K562 (cell line): Measurements from ENCODE around the gene MAN1B1. TPM values are rescaled to one million over a fixed set of nuclear protein-coding genes. Genes with fewer than 3 reads are reported as not detected.

ENCODE experiments used
- ATAC-seq: fragments of 200-7000 bp; cut with Tn5 transposase; 3 replicates; pipeline ENCODE4 v1.9.1; 2020; ENCODE audit warnings: moderate library complexity
- BruUV-seq: library from RNA; stranded (reverse); fragments of 400-500 nt; replicated peaks from 2 replicates; lab custom pipeline; 2021; lab: Mats Ljungman, UMichigan
- CTCF ChIA-PET: fragments of 300-600 bp; formaldehyde crosslinking; extraction: SDS; loops from one replicate; lab custom pipeline; 2021; ENCODE audit warnings: low intra/inter-chr PET ratio; lab: Yijun Ruan, JAX
- POLR2A ChIA-PET: fragments of 300-600, 350-650 bp; sonication (Branson Sonifier 250); formaldehyde crosslinking; extraction: SDS; loops from one replicate; lab custom pipeline; 2021; ENCODE audit warnings: antibody characterized with exemption, inconsistent platforms; lab: Yijun Ruan, JAX
- DNase-seq, 4 experiments: peaks; one replicate each; pipeline versions ENCODE4 v3.0.0 to v3.0.0-alpha.2; 2011 to 2018; ENCODE audit warnings: low spot score in 3 of 4, mixed read lengths in 3 of 4; ENCODE audit errors: extremely low read depth in 1 of 4
- FAIRE-seq: peaks from 2 replicates; lab custom pipeline; 2011; peaks lifted over from hg19 to GRCh38; lab: Jason Lieb, UNC
- H2AFZ ChIP-seq: 2 replicates; pipeline ENCODE4 v1.6.0; 2011; ENCODE audit warnings: low read depth, low read length, control low read depth, inconsistent platforms
- H3K27ac ChIP-seq: fragments of 200-600 bp; 3 replicates; pipeline ENCODE4 v1.8.0; 2011; ENCODE audit warnings: low read depth, mild to moderate bottlenecking, control low read depth, inconsistent platforms, low read length, moderate library complexity, mixed read lengths; ENCODE audit errors: extremely low read depth
- H3K27me3 ChIP-seq, 2 experiments: fragments of 300-600 bp in 1 of 2; 2 replicates in 1 of 2; 3 replicates in 1 of 2; pipeline versions ENCODE4 v1.6.0 to v1.8.0; 2011; ENCODE audit warnings: inconsistent platforms in 2 of 2, low read length in 2 of 2, mild to moderate bottlenecking in 1 of 2, mixed read lengths in 1 of 2, moderate library complexity in 1 of 2; ENCODE audit not compliant: control insufficient read depth in 2 of 2, insufficient read depth in 2 of 2
- H3K36me3 ChIP-seq: fragments of 300-600 bp; 3 replicates; pipeline ENCODE4 v1.8.0; 2011; ENCODE audit warnings: mild to moderate bottlenecking, low read length, inconsistent platforms; ENCODE audit not compliant: control insufficient read depth, insufficient read depth
- H3K4me1 ChIP-seq, 2 experiments: fragments of 200-600 bp in 1 of 2; replicated peaks in 1 of 2; 2 replicates in 1 of 2; 3 replicates in 1 of 2; pipeline versions ENCODE4 v1.5.1 to v1.8.0; 2011; ENCODE audit warnings: inconsistent platforms in 2 of 2, low read length in 2 of 2, mild to moderate bottlenecking in 1 of 2, mixed read lengths in 1 of 2, moderate library complexity in 1 of 2; ENCODE audit not compliant: control insufficient read depth in 2 of 2, insufficient read depth in 2 of 2
- H3K4me2 ChIP-seq: 2 replicates; pipeline ENCODE4 v1.6.1; 2011; ENCODE audit warnings: low read length, control low read depth, inconsistent platforms, mixed read lengths; ENCODE audit not compliant: insufficient read depth
- H3K4me3 ChIP-seq: fragments of 200-600 bp; sonication (generic), shearing (Covaris generic); 2 replicates; pipeline ENCODE4 v1.5.1; 2016; ENCODE audit warnings: control low read depth, inconsistent platforms
- H3K79me2 ChIP-seq: fragments of 200-600 bp; 3 replicates; pipeline ENCODE4 v1.8.0; 2011; ENCODE audit warnings: low read length, inconsistent platforms; ENCODE audit not compliant: control insufficient read depth, insufficient read depth
- H3K9ac ChIP-seq, 2 experiments: 2 replicates each; pipeline versions ENCODE4 v1.6.0 to v1.6.1; 2011; ENCODE audit warnings: low read depth in 2 of 2, low read length in 2 of 2, control low read depth in 1 of 2, inconsistent platforms in 1 of 2, mild to moderate bottlenecking in 1 of 2, mixed read lengths in 1 of 2; ENCODE audit not compliant: insufficient read depth in 1 of 2
- H3K9me1 ChIP-seq: one replicate; pipeline ENCODE4 v1.6.0; 2011; ENCODE audit warnings: inconsistent platforms, mild to moderate bottlenecking, low read length, moderate library complexity; ENCODE audit not compliant: control insufficient read depth, insufficient read depth
- H3K9me3 ChIP-seq: replicated peaks from 2 replicates; pipeline ENCODE4 v1.5.1; 2011; ENCODE audit warnings: low read depth, low read length, inconsistent platforms; ENCODE audit not compliant: control insufficient read depth, insufficient read depth
- H4K20me1 ChIP-seq: replicated peaks from 2 replicates; pipeline ENCODE4 v1.6.1; 2011; ENCODE audit warnings: low read length, inconsistent platforms, mixed read lengths; ENCODE audit not compliant: control insufficient read depth, insufficient read depth
- BCL6 ChIP-seq: fragments of 250-450 bp; sonication (Bioruptor Pico); IDR thresholded peaks from 2 replicates; pipeline ENCODE4 v1.4.0; 2020
- DNMT1 ChIP-seq: fragments of 450-650 bp; IDR thresholded peaks from 2 replicates; pipeline ENCODE4 v1.6.1; 2016; ENCODE audit warnings: antibody characterized with exemption, mild to moderate bottlenecking
- FOS ChIP-seq: IDR thresholded peaks from 3 replicates; pipeline ENCODE4 v1.6.1; 2011; ENCODE audit not compliant: insufficient read length; ENCODE audit errors: extremely low read depth
- FUS ChIP-seq: fragments of 200-400 bp; formaldehyde crosslinking; optimal IDR thresholded peaks from 2 replicates; pipeline ENCODE3; 2017; ENCODE audit warnings: low read depth, low read length
- LCOR ChIP-seq: sonication (generic); formaldehyde crosslinking; IDR thresholded peaks from 2 replicates; pipeline ENCODE4 v1.8.0; 2022; ENCODE audit warnings: mild to moderate bottlenecking, missing genetic modification reagents
- LEF1 ChIP-seq: fragments of 450-650 bp; IDR thresholded peaks from 2 replicates; pipeline ENCODE4 v1.6.1; 2016; ENCODE audit warnings: mild to moderate bottlenecking
- PHB2 ChIP-seq: fragments of 450-650 bp; IDR thresholded peaks from 2 replicates; pipeline ENCODE4 v1.6.1; 2017; ENCODE audit warnings: low read depth
- POLR2AphosphoS2 ChIP-seq: IDR thresholded peaks from 2 replicates; pipeline ENCODE4 v1.6.1; 2012; ENCODE audit warnings: low read length, improper control_type of control experiment
- ZNF121 ChIP-seq: sonication (generic); formaldehyde crosslinking; conservative IDR thresholded peaks from 2 replicates; pipeline ENCODE4 v1.8.0; 2022; ENCODE audit warnings: missing genetic modification reagents
- WGBS: fragments of 100-300 bp; shearing (Covaris generic); methylation state at CpG from one replicate; pipeline ENCODE4 v1.1.6; 2016; ENCODE audit warnings: low coverage, mixed read lengths; ENCODE audit not compliant: insufficient coverage; ENCODE audit errors: missing lambda C conversion rate; 5-methylcytosine and 5-hydroxymethylcytosine counted together
- in situ Hi-C: fragments of 300-500 bp; cut with MboI; formaldehyde crosslinking; loops from 4 replicates; pipeline ENCODE4 v1.15.0; 2018; ENCODE audit warnings: inconsistent platforms, mixed read lengths
- intact Hi-C: fragments of 100-400 bp; cut with micrococcal nuclease; formaldehyde crosslinking; loops from 2 replicates; pipeline ENCODE4 v1.14.2; 2022
- polyA plus RNA-seq, 8 experiments: library from polyadenylated mRNA; depleted of rRNA in 4 of 8; stranded (reverse) in 5 of 8; unstranded in 3 of 8; fragments of >200 nt; fragmentation: Nextera tagmentation in 2 of 8; fragmentation: Illumina TruSeq in 1 of 8; extraction: Ambion mirVana in 2 of 8; extraction: Trizol in 1 of 8; gene quantifications; 2 replicates each; pipeline versions ENCODE4 v1.2.1 to v1.2.3, GENCODE V29; 2011 to 2014; ENCODE audit warnings: inconsistent platforms in 1 of 8, missing spikeins in 1 of 8
- total RNA-seq, 7 experiments: library from RNA; depleted of rRNA in 6 of 7; stranded (reverse); fragments of >200 nt in 6 of 7; fragmentation: Illumina TruSeq in 2 of 7; extraction: Trizol in 2 of 7; gene quantifications; 2 replicates each; pipeline versions ENCODE4 v1.2.1 to v1.2.3, GENCODE V29; 2011 to 2021; ENCODE audit warnings: low replicate concordance in 1 of 7
- TF ChIP-seq, protein P1 (sequence below), 2 experiments: fragments of 450-650 bp in 1 of 2; sonication (generic) in 1 of 2; formaldehyde crosslinking in 1 of 2; IDR thresholded peaks in 1 of 2; conservative IDR thresholded peaks in 1 of 2; 2 replicates each; pipeline versions ENCODE4 v1.6.1 to v1.8.1; 2016 to 2023; ENCODE audit warnings: mild to moderate bottlenecking in 2 of 2, moderate library complexity in 2 of 2, inconsistent platforms in 1 of 2, missing genetic modification reagents in 1 of 2
- TF ChIP-seq, protein P2 (sequence below): fragments of 250-450 bp; sonication (Bioruptor Pico); IDR thresholded peaks from 2 replicates; pipeline ENCODE4 v1.4.0; 2020

Gene MAN1B1
- total and polyA plus RNA-seq, 9 of the 15 experiments (the other 6 are each of a cell fraction or from before 2014, with no cell fraction given), result 0.55 to 36.6 (median 27.3) TPM

DNA sequence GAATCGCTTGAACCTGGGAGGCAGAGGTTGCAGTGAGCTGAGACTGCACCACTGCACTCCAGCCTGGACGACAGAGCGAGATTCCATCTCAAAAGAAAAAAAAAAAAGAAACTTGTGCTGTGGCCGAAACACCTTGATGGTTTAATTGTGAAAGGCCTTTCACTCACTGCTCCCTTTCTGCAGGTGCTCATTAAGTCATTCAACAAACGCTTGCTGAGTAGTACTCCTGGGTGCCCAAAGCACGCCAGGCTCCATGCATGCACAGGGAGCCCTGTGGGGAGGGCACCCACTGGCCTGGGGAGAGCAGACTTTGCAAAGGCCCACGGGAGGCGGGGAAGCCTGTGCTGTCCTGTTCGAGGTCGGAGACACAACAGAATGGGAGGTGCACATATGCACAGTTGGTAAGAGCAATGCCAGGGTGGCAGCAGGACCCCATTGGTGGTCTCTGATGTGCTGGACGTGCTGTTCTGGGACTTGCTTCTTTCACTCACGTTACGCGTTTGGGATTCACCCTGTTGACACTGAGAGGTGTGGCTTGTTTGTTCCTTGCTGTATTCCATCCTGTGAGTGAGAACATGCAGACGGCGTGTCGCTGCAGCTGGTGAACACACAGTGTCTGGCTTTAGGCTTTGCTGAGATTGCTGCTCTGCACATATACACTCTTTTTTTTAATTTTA, 29.9 kb upstream of the MAN1B1 start:
- H3K27me3 ChIP-seq, result no peaks in the 10 kb centered on the region
- BruUV-seq, result no TSS peak
- no peak for FAIRE-seq

More for the DNA sequence above, 29.9 kb upstream of the MAN1B1 start:
- Histone ChIP-seq H2AFZ (no peak overlapping the region), H3K4me3 (no peak overlapping the region), H3K27ac (no peak overlapping the region), H3K9me1 (no peaks in the 10 kb centered on the region), H3K79me2 (no peaks in the 10 kb centered on the region), H3K4me1 (peaks cover 0 to 38% of the 10 kb centered on the region in 2 experiments; a peak in 2 of 5 replicates)
- POLR2A ChIA-PET, result interaction anchor here (0.7 kb wide), 1 partner anchor 269 kb away, joined by 3 read pairs; no protein-coding TSS in a partner anchor
- CTCF ChIA-PET, result no interaction called here
- DNase-seq (no peak), ATAC-seq (no peak)
- TF ChIP-seq POLR2AphosphoS2 (no peak), DNMT1 (no peak), LEF1 (no peak), FOS (no peak), BCL6 (no peak), FUS (no peak), LCOR (CRISPR knock-in tag) (no peak), PHB2 (no peak), ZNF121 (no peak)
- TF ChIP-seq, protein P1, sequence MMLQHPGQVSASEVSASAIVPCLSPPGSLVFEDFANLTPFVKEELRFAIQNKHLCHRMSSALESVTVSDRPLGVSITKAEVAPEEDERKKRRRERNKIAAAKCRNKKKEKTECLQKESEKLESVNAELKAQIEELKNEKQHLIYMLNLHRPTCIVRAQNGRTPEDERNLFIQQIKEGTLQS (IDR thresholded peaks at IDR 0.05), result no peak
- TF ChIP-seq, protein P1 (CRISPR knock-in tag; conservative IDR thresholded peaks at IDR 0.05), result no peak
- TF ChIP-seq, protein P2, sequence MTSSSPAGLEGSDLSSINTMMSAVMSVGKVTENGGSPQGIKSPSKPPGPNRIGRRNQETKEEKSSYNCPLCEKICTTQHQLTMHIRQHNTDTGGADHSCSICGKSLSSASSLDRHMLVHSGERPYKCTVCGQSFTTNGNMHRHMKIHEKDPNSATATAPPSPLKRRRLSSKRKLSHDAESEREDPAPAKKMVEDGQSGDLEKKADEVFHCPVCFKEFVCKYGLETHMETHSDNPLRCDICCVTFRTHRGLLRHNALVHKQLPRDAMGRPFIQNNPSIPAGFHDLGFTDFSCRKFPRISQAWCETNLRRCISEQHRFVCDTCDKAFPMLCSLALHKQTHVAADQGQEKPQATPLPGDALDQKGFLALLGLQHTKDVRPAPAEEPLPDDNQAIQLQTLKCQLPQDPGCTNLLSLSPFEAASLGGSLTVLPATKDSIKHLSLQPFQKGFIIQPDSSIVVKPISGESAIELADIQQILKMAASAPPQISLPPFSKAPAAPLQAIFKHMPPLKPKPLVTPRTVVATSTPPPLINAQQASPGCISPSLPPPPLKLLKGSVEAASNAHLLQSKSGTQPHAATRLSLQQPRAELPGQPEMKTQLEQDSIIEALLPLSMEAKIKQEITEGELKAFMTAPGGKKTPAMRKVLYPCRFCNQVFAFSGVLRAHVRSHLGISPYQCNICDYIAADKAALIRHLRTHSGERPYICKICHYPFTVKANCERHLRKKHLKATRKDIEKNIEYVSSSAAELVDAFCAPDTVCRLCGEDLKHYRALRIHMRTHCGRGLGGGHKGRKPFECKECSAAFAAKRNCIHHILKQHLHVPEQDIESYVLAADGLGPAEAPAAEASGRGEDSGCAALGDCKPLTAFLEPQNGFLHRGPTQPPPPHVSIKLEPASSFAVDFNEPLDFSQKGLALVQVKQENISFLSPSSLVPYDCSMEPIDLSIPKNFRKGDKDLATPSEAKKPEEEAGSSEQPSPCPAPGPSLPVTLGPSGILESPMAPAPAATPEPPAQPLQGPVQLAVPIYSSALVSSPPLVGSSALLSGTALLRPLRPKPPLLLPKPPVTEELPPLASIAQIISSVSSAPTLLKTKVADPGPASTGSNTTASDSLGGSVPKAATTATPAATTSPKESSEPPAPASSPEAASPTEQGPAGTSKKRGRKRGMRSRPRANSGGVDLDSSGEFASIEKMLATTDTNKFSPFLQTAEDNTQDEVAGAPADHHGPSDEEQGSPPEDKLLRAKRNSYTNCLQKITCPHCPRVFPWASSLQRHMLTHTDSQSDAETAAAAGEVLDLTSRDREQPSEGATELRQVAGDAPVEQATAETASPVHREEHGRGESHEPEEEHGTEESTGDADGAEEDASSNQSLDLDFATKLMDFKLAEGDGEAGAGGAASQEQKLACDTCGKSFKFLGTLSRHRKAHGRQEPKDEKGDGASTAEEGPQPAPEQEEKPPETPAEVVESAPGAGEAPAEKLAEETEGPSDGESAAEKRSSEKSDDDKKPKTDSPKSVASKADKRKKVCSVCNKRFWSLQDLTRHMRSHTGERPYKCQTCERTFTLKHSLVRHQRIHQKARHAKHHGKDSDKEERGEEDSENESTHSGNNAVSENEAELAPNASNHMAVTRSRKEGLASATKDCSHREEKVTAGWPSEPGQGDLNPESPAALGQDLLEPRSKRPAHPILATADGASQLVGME, result no peak
- TF ChIP-seq, all 486 proteins: peak for 0
- Histone ChIP-seq H3K9ac (no peak overlapping the region), H4K20me1 (no peaks in the 10 kb centered on the region; the same call in none of the 2 replicates), H3K4me2 (no peak overlapping the region), H3K9me3 (no peaks in the 10 kb centered on the region), H3K36me3 (no peaks in the 10 kb centered on the region)
- intact Hi-C loops (no loop called here), in situ Hi-C loops (no loop called here)
- 43% methylated on average over 17 of the region's 17 CpGs for WGBS
